Heart right ventricle (tissue), 16 donors: ENCODE measurements around the gene PPP1R9B. TPM values are rescaled to one million over a fixed set of nuclear protein-coding genes. Genes with fewer than 3 reads are reported as not detected.
A peak's percentile ranks its signal among the peaks of the same experiment; 100 is the strongest.

Source experiments
- ATAC-seq, 8 donors: fragments of 200-7000 bp; cut with Tn5 transposase; one replicate each; pipeline ENCODE4 v1.9.1; 2020; ENCODE audit warnings: mild to moderate bottlenecking in 8 of 8, moderate library complexity in 8 of 8, moderate number of reproducible peaks in 1 of 8
- DNase-seq, 2 donors: peaks; one replicate each; pipeline ENCODE4 v3.0.0-alpha.2; 2020
- H3K27ac ChIP-seq, 10 donors: fragments of 200-600 bp; sonication (generic) in 2 of 10; one replicate each; pipeline versions ENCODE4 v1.5.0 to v1.8.0; 2020 to 2022; ENCODE audit warnings: mild to moderate bottlenecking in 3 of 10
- H3K27me3 ChIP-seq, 7 donors: fragments of 200-600 bp; one replicate each; pipeline ENCODE4 v1.8.0; 2021 to 2022; ENCODE audit warnings: mild to moderate bottlenecking in 2 of 7
- H3K36me3 ChIP-seq, 9 donors: fragments of 200-600 bp; sonication (generic) in 1 of 9; one replicate each; pipeline versions ENCODE4 v1.5.0 to v1.8.0; 2020 to 2022; ENCODE audit warnings: mild to moderate bottlenecking in 2 of 9
- H3K4me1 ChIP-seq, 9 donors: fragments of 200-600 bp; sonication (generic) in 1 of 9; one replicate each; pipeline versions ENCODE4 v1.5.0 to v1.8.0; 2020 to 2022; ENCODE audit warnings: mild to moderate bottlenecking in 4 of 9
- H3K4me3 ChIP-seq, 10 donors: fragments of 200-600 bp; sonication (generic) in 2 of 10; one replicate each; pipeline versions ENCODE4 v1.5.0 to v1.8.0; 2020 to 2022; ENCODE audit warnings: mild to moderate bottlenecking in 7 of 10, moderate library complexity in 2 of 10
- H3K9me3 ChIP-seq, 11 donors: fragments of 200-600 bp in 10 of 11; sonication (generic) in 2 of 11; one replicate each; pipeline versions ENCODE4 v1.5.0 to v1.8.0; 2013 to 2022; ENCODE audit warnings: mild to moderate bottlenecking in 2 of 11, control low read depth in 1 of 11, moderate library complexity in 1 of 11
- WGBS, 2 donors: extraction: QIAGEN DNeasy Blood & Tissue Kit; methylation state at CpG; one replicate each; pipeline ENCODE4 v1.1.7; 2013; ENCODE audit warnings: inconsistent platforms in 1 of 2; 5-methylcytosine and 5-hydroxymethylcytosine counted together
- intact Hi-C, 10 donors: fragments of 100-400 bp; cut with DNase I; formaldehyde crosslinking; loops; one replicate each; pipeline versions ENCODE4 v1.11.1 to v1.14.2; 2022
- polyA plus RNA-seq, 2 donors: library from polyadenylated mRNA; stranded (reverse); fragments of 200-250 nt; gene quantifications; one replicate each; pipeline ENCODE4 v1.2.3, GENCODE V29; 2013
- total RNA-seq, 10 donors: library from RNA; stranded (reverse); fragmentation: NEBNext Ultra II Directional in 3 of 10; extraction: Animal tissue kit (Norgen Biotek cat#: 25700) in 3 of 10; gene quantifications; one replicate each; pipeline versions ENCODE4 v1.2.1 to v1.2.4, GENCODE V29; 2021 to 2023
- TF ChIP-seq, protein P1 (sequence below), 9 donors: fragments of 200-600 bp; sonication (generic) in 2 of 9; IDR thresholded peaks; one replicate each; pipeline versions ENCODE4 v1.5.0 to v1.8.0; 2021 to 2022; ENCODE audit warnings: antibody characterized with exemption in 9 of 9, mild to moderate bottlenecking in 5 of 9, moderate library complexity in 1 of 9
- donor health status: Arrhythmogenic right ventricular cardiomyopathy.
- donor health status: ischemic (EF 13 %, LVEDD 7.1; RV severe dilation, severe dysfunction).
- donor health status: healthy with polysubstance abuse.
- donor health status: DM: no; HTN: yes; CAD: no.
- donor health status: DM: no; HTN: no; CAD: no.
- donor health status: ischemic (EF 25% LVEDD 6.9; RV normal size, moderate dysfunction).
- donor health status: ischemic (EF 25% LVEDD 5.7; RV mildly dilated, moderate dysfunction).
- donor health status: healthy.
- donor health status: DM: yes; HTN: yes; CAD: no.
- donor health status: Ischemic cardiomyopathy.
- donor health status: ischemic (EF 35%, LVEDD 5.7; RV mildly dilated, moderate dysfunction).
- donor health status: nonischemic (EF 11% LVEDD 7.7; RV severe dilation, severe dysfunction).
- donor health status: DM: yes; HTN: yes; CAD: no.
- donor health status: PGD.
- donor health status: ischemic (EF 29% LVEDD 5.4; RV normal size, mild dysfunction).
- donor health status: nonischemic (EF 23%, LVEDD 6.1; RV moderate dilation, normal function).

The PPP1R9B gene
- total and polyA plus RNA-seq, 12 donors = 17.3 to 45.4 (median 26.9) TPM

DNA sequence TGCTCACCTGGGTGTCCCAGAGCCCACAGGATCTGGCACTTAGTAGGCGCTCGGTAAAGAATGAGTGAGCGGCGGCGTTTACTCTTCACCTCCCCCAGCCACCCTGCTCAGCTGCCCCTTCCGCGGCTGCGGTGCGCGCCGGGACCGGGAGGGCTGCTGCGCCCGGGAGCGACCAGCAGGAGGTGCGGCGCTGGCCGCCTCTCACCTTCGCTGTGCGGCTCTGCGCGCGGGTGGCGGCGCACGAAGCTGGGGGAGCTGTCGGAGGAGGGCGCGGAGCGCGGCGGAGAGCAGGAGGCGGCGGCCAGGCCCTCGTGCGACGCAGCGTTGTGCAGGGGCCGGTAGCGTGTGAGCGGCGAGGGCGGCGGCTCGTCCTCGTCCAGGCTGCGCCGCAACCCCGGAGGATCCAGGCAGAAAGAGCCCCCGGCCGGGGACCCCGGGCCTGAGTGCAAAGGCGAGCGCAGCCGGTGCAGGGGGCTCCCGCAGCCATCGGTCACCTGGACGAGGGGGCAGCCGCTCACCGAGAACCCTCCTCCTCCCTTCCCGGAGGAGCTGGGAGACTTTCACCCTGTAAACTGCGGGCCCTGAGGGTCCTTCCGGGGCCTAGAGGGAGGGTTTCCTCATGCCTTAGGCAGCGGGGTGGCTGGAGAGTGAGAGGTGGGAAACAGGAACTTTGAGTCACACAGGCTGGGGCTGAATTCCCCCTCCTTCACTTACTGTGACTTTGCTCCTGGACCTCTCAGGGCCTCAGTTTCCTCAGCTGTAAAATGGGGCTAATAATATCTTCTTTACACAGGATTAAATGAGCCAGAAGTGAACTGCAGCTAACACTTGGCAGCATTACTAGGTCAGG lies 33.0 kb downstream of the PPP1R9B start:
- intact Hi-C loops = loop anchor here in 3 of 10 donors (5.0 to 10.0 kb wide), 2 partner anchors 45 to 47 kb away; partner anchors contain the start of gene SGCA (in 2 of the 3)
- DNase-seq (peak in 1 of 2 donors; percentile 66), ATAC-seq (peak; percentile 36 to 72 (median 45))
- peaks cover 9 to 54% (median 21%) of the 10 kb centered on the region in 9 donors for H3K4me1 ChIP-seq
- H3K36me3 ChIP-seq = no peaks in the 10 kb centered on the region
- peak overlapping the region in 8 of 10 donors; percentile 5 to 36 (median 24) for H3K4me3 ChIP-seq
- H3K27ac ChIP-seq = no peak overlapping the region
- peaks cover 0 to 60% (median 0%) of the 10 kb centered on the region in 7 donors for H3K27me3 ChIP-seq
- no peaks in the 10 kb centered on the region for H3K9me3 ChIP-seq
- TF ChIP-seq, protein P1, sequence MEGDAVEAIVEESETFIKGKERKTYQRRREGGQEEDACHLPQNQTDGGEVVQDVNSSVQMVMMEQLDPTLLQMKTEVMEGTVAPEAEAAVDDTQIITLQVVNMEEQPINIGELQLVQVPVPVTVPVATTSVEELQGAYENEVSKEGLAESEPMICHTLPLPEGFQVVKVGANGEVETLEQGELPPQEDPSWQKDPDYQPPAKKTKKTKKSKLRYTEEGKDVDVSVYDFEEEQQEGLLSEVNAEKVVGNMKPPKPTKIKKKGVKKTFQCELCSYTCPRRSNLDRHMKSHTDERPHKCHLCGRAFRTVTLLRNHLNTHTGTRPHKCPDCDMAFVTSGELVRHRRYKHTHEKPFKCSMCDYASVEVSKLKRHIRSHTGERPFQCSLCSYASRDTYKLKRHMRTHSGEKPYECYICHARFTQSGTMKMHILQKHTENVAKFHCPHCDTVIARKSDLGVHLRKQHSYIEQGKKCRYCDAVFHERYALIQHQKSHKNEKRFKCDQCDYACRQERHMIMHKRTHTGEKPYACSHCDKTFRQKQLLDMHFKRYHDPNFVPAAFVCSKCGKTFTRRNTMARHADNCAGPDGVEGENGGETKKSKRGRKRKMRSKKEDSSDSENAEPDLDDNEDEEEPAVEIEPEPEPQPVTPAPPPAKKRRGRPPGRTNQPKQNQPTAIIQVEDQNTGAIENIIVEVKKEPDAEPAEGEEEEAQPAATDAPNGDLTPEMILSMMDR (IDR thresholded peaks at IDR 0.05) = peak; percentile 22 to 77 (median 63)
- 14 to 29% methylated on average over 64 of the region's 64 CpGs for WGBS, 2 donors

DNA sequence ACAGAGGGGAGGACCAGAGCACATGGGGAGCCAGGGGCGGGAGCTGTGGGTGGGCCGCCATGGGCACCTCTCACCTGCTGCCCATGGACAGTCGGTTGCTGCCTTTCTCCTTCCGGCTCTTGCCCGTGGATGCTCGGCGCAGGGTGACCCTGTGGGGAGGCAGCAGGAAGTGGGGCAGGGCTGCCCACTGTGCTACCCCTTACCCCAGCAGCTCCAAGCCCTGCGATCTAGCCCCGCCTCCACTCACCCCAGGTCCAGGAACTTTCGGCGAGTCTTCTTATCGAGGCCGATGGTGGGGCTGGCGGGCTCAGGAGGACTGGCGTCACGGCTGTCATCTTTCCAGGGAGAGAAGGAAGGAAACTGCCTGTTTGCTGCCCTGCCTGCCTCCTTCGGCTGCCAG lies 34.7 kb downstream of the PPP1R9B start:
- Histone ChIP-seq H3K27me3 (peaks cover 0 to 59% (median 0%) of the 10 kb centered on the region in 7 donors), H3K4me3 (no peak overlapping the region), H3K9me3 (no peaks in the 10 kb centered on the region), H3K4me1 (peaks cover 25 to 71% (median 36%) of the 10 kb centered on the region in 9 donors), H3K27ac (no peak overlapping the region), H3K36me3 (peaks cover 0 to 2% (median 0%) of the 10 kb centered on the region in 9 donors)
- no peak for ATAC-seq
- intact Hi-C loops = loop anchor here in 3 of 10 donors (5.0 to 10.0 kb wide), 2 partner anchors 47 to 49 kb away; partner anchors contain the start of gene SGCA (in 2 of the 3)
- 39 to 59% methylated on average over 15 to 17 of the region's 17 CpGs for WGBS, 2 donors
- DNase-seq = no peak
- TF ChIP-seq, protein P1 (IDR thresholded peaks at IDR 0.05) = no peak

DNA sequence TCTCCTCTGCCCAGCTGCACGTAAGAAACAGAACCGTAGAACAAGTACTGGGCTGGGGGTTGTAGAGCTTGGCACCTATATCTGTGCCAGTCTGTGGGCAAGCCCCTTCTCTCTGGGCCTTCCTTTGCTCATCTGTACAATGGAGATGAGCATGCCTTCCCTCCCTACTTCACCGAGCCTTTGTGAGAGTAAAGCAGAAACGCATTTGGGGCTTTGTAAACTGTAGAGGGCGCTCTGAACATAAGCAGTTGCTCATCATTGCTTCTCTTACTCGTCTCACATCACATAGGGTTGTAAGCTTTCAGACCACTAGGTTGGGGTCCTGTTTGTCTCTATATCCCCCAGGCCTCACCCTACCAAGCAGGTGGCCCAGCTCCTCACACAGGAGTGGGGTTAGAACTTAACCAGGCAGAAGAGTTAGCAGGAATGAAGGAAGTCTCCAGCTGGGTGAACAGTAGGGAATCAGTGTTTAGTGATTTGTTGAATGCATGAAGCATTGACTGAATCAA lies 35.6 kb downstream of the PPP1R9B start:
- 19 to 34% methylated on average over 6 of the region's 6 CpGs for WGBS, 2 donors
- TF ChIP-seq, protein P1 (IDR thresholded peaks at IDR 0.05) = peak in 7 of 9 donors; percentile 51 to 74 (median 65)
- Histone ChIP-seq H3K36me3 (peaks cover 0 to 10% (median 5%) of the 10 kb centered on the region in 9 donors), H3K27ac (peak overlapping the region in 3 of 10 donors; percentile 91 to 95 (median 95)), H3K27me3 (peaks cover 0 to 50% (median 0%) of the 10 kb centered on the region in 7 donors), H3K9me3 (no peaks in the 10 kb centered on the region), H3K4me1 (peaks cover 29 to 79% (median 44%) of the 10 kb centered on the region in 9 donors), H3K4me3 (no peak overlapping the region)
- ATAC-seq (peak in 2 of 8 donors; percentile 11 to 15), DNase-seq (no peak)
- intact Hi-C loops = loop anchor here in 4 of 10 donors (5.0 to 10.0 kb wide), 3 partner anchors 47 to 52 kb away; partner anchors contain the start of gene SGCA (in 3 of the 4)

DNA sequence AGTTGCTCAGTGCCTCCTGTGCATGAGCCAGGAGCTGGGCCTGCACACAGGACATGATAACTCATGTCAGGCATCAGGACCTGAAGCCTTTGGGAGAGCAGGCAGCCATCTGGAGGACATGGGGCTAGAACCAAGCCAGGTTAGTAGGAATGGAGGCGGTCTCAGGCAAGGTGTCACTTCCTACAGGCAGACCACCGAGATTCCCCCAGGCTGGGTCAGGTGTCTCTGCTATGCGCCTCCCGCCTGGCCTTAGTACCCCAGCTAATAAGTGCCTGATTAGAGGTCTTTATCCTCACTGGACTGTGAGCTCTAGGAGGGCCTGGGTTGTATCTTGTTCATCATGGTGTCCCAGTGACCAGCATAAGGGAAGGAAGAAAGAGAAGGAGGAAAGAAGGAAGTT lies 36.1 kb downstream of the PPP1R9B start:
- TF ChIP-seq, protein P1 (IDR thresholded peaks at IDR 0.05) = no peak
- no peaks in the 10 kb centered on the region for H3K9me3 ChIP-seq
- WGBS, 2 donors = 83 to 88% methylated on average over 4 of the region's 4 CpGs
- H3K27me3 ChIP-seq = peaks cover 0 to 45% (median 0%) of the 10 kb centered on the region in 7 donors
- H3K27ac ChIP-seq = peak overlapping the region in 5 of 10 donors; percentile 91 to 98 (median 95)
- H3K4me1 ChIP-seq = peaks cover 29 to 79% (median 44%) of the 10 kb centered on the region in 9 donors
- H3K4me3 ChIP-seq = no peak overlapping the region
- peaks cover 0 to 15% (median 9%) of the 10 kb centered on the region in 9 donors for H3K36me3 ChIP-seq
- DNase-seq (no peak), ATAC-seq (no peak)
- intact Hi-C loops = loop anchor here in 3 of 10 donors (5.0 to 10.0 kb wide), 2 partner anchors 50 to 53 kb away; partner anchors contain the start of gene SGCA (in 3 of the 3)
